ENCODE data around the gene CHL1. TPM values are rescaled to one million over a fixed set of nuclear protein-coding genes. Genes with fewer than 3 reads are reported as not detected.

Gene CHL1
- total RNA-seq, 5 donors from 2014 or later (not counting 1 experiment from before 2014, with no cell fraction given) = 0.06 to 0.46 (median 0.18) TPM; not detected in 2

DNA sequence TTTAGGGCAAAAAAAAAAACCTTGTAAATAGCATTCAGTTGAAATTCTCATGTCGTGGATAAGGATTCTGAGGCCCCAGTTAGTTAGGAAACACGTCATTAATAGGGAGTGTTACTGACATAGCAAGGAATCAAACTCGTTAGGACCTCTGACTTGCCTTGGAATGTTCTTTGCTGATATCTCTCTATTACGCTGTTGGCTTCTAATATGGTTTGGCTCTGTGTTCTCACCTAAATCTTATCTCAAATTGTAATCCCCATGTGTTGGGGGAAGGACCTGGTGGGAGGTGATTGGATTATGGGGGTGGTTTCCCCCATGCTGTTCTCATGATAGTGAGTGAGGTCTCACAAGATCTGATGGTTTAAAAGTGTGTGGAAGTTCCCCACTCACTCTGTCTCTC lies 40.3 kb downstream of the CHL1 start:
- Mint-ChIP-seq H3K9me3 (no peaks in the 10 kb centered on the region), H3K4me3 (no peak overlapping the region), H3K27me3 (peaks cover 0 to 3% of the 10 kb centered on the region in 2 donors), H3K27ac (no peak overlapping the region), H3K36me3 (no peaks in the 10 kb centered on the region), H3K4me1 (no peaks in the 10 kb centered on the region)
- H3K4me1 ChIP-seq (ENCODE audit: control insufficient read depth in 1 of 2, extremely low read depth in 1 of 2, insufficient read depth in 2 of 2, low read length in 2 of 2) = no peaks in the 10 kb centered on the region
- no peak overlapping the region for H3K27ac ChIP-seq (ENCODE audit: low read length)
- no peaks in the 10 kb centered on the region for H3K9me3 ChIP-seq
- DNase-seq (no peak), ATAC-seq (replicated peaks in 1 of 4) (no peak)
- 52% methylated on average over 3 of the region's 4 CpGs for WGBS (ENCODE audit: insufficient coverage)
- ChIA-PET POLR2A (no interaction called here), CTCF (no interaction called here)
- H3K4me3 ChIP-seq (ENCODE audit: control insufficient read depth in 1 of 2, extremely low read depth in 1 of 2, low read length in 1 of 2) = no peak overlapping the region
- no peaks in the 10 kb centered on the region for H3K36me3 ChIP-seq (ENCODE audit: control insufficient read depth in 2 of 2, extremely low read depth in 1 of 2, insufficient read depth in 1 of 2, low read length in 1 of 2)
- no peaks in the 10 kb centered on the region for H3K27me3 ChIP-seq (replicated peaks in 1 of 2; ENCODE audit: control insufficient read depth in 2 of 2, extremely low read depth in 1 of 2, insufficient read depth in 2 of 2, low read length in 1 of 2)

DNA sequence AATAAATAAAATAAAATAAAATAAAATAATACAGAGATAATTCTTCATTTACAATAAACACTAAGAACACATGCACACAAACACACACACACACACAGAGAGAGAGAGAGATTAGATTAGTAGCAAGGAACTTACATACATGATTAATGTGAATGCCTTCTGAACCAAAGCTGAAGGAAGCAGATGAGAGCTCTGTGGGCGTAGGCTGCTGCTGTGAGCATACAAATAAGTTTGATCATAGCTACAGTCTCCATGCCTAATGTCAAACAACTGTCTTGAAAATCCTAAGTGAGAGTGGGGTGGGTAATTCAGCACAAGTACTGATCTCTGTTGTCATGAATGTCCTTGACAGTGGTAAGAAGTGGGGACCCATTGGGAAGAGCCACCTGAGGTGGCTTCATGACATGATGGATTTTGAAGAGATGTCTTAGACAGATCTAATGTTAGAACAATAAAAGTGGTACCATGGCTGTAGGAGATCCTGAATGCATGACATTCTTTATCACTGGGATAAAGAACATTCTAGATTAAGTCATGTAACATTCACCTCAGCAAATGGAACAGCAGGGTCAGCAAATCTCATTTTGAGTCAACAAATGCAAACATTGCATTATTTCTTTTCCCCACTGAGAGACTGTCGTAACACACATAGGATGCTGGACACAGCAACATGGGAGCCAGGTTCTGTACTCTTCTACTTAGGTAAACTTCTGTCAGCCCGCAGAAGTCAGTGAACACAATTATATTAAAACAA lies 46.2 kb downstream of the CHL1 start:
- WGBS (ENCODE audit: insufficient coverage) = 60% methylated on average over 1 of the region's 3 CpGs
- CTCF ChIA-PET = no interaction called here
- H3K4me3 Mint-ChIP-seq = no peak overlapping the region
- Histone ChIP-seq H3K4me1 (ENCODE audit: control insufficient read depth in 1 of 2, extremely low read depth in 1 of 2, insufficient read depth in 2 of 2, low read length in 2 of 2) (no peaks in the 10 kb centered on the region), H3K4me3 (ENCODE audit: control insufficient read depth in 1 of 2, extremely low read depth in 1 of 2, low read length in 1 of 2) (no peak overlapping the region), H3K27ac (ENCODE audit: low read length) (no peak overlapping the region), H3K9me3 (no peaks in the 10 kb centered on the region), H3K36me3 (ENCODE audit: control insufficient read depth in 2 of 2, extremely low read depth in 1 of 2, insufficient read depth in 1 of 2, low read length in 1 of 2) (no peaks in the 10 kb centered on the region), H3K27me3 (replicated peaks in 1 of 2; ENCODE audit: control insufficient read depth in 2 of 2, extremely low read depth in 1 of 2, insufficient read depth in 2 of 2, low read length in 1 of 2) (no peaks in the 10 kb centered on the region)
- no peaks in the 10 kb centered on the region for H3K4me1 Mint-ChIP-seq
- no peak overlapping the region for H3K27ac Mint-ChIP-seq
- peaks cover 0 to 6% (median 3%) of the 10 kb centered on the region in 3 donors for H3K9me3 Mint-ChIP-seq
- no peaks in the 10 kb centered on the region for H3K36me3 Mint-ChIP-seq
- ATAC-seq (replicated peaks in 1 of 4) (no peak), DNase-seq (no peak)
- H3K27me3 Mint-ChIP-seq = peaks cover 0 to 3% of the 10 kb centered on the region in 2 donors
- POLR2A ChIA-PET = no interaction called here

DNA sequence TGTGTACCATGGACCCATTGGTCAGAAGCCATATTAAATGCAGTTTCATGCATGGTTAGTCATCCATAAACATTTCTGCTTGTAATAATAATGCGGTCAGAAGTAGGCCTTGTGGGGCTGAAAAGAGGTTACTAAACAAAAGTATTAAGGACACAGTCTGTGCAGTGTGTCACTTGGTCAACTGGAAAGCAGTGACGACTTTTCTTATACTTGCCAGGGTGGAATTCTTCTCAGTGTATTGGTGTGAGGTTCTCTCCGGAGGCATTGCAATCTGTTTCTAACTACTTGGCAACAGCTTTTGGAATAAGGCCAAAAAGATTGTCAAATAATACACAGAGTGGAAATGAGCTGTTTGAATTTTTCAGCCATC lies 46.8 kb downstream of the CHL1 start:
- ATAC-seq (replicated peaks in 1 of 4) (no peak), DNase-seq (no peak)
- H3K4me1 ChIP-seq (ENCODE audit: control insufficient read depth in 1 of 2, extremely low read depth in 1 of 2, insufficient read depth in 2 of 2, low read length in 2 of 2) = no peaks in the 10 kb centered on the region
- no peaks in the 10 kb centered on the region for H3K36me3 Mint-ChIP-seq
- ChIA-PET CTCF (no interaction called here), POLR2A (no interaction called here)
- 100% methylated on average over 1 of the region's 3 CpGs for WGBS (ENCODE audit: insufficient coverage)
- no peak overlapping the region for H3K27ac Mint-ChIP-seq
- no peaks in the 10 kb centered on the region for H3K27me3 ChIP-seq (replicated peaks in 1 of 2; ENCODE audit: control insufficient read depth in 2 of 2, extremely low read depth in 1 of 2, insufficient read depth in 2 of 2, low read length in 1 of 2)
- H3K9me3 Mint-ChIP-seq = peaks cover 0 to 6% (median 3%) of the 10 kb centered on the region in 3 donors
- no peak overlapping the region for H3K4me3 ChIP-seq (ENCODE audit: control insufficient read depth in 1 of 2, extremely low read depth in 1 of 2, low read length in 1 of 2)
- H3K4me1 Mint-ChIP-seq = no peaks in the 10 kb centered on the region
- H3K36me3 ChIP-seq (ENCODE audit: control insufficient read depth in 2 of 2, extremely low read depth in 1 of 2, insufficient read depth in 1 of 2, low read length in 1 of 2) = no peaks in the 10 kb centered on the region
- no peaks in the 10 kb centered on the region for H3K9me3 ChIP-seq
- peaks cover 0 to 3% of the 10 kb centered on the region in 2 donors for H3K27me3 Mint-ChIP-seq
- no peak overlapping the region for H3K27ac ChIP-seq (ENCODE audit: low read length)
- no peak overlapping the region for H3K4me3 Mint-ChIP-seq

DNA sequence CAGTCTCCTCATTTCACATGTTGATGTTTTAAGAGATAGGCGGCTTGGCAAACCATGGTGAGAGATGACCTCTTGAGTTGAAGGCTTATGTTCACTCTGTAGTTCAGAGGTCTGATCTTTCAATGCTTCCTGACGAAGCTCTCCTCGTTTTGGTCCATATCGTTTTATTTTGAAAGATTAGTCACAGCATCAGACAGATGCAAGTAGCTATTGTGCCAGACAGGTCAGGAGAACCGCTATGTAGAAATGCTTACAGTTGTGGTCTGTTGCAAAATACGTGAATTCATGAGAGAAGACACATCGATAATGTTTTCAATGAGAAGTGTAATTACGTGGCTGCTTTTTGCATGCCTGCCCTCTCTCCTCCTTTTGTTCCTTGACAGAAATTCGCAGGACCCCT lies 47.5 kb downstream of the CHL1 start:
- ATAC-seq (replicated peaks in 1 of 4) (no peak), DNase-seq (no peak)
- H3K9me3 ChIP-seq = no peaks in the 10 kb centered on the region
- H3K27ac ChIP-seq (ENCODE audit: low read length) = no peak overlapping the region
- Mint-ChIP-seq H3K4me3 (no peak overlapping the region), H3K36me3 (no peaks in the 10 kb centered on the region), H3K9me3 (peaks cover 0 to 6% (median 3%) of the 10 kb centered on the region in 3 donors), H3K4me1 (peaks cover 0 to 3% (median 3%) of the 10 kb centered on the region in 3 donors), H3K27ac (no peak overlapping the region), H3K27me3 (peaks cover 0 to 3% of the 10 kb centered on the region in 2 donors)
- H3K4me3 ChIP-seq (ENCODE audit: control insufficient read depth in 1 of 2, extremely low read depth in 1 of 2, low read length in 1 of 2) = no peak overlapping the region
- H3K27me3 ChIP-seq (replicated peaks in 1 of 2; ENCODE audit: control insufficient read depth in 2 of 2, extremely low read depth in 1 of 2, insufficient read depth in 2 of 2, low read length in 1 of 2) = no peaks in the 10 kb centered on the region
- WGBS (ENCODE audit: insufficient coverage) = 67% methylated on average over 5 of the region's 9 CpGs
- H3K4me1 ChIP-seq (ENCODE audit: control insufficient read depth in 1 of 2, extremely low read depth in 1 of 2, insufficient read depth in 2 of 2, low read length in 2 of 2) = no peaks in the 10 kb centered on the region
- CTCF ChIA-PET = no interaction called here
- POLR2A ChIA-PET = no interaction called here
- H3K36me3 ChIP-seq (ENCODE audit: control insufficient read depth in 2 of 2, extremely low read depth in 1 of 2, insufficient read depth in 1 of 2, low read length in 1 of 2) = no peaks in the 10 kb centered on the region

DNA sequence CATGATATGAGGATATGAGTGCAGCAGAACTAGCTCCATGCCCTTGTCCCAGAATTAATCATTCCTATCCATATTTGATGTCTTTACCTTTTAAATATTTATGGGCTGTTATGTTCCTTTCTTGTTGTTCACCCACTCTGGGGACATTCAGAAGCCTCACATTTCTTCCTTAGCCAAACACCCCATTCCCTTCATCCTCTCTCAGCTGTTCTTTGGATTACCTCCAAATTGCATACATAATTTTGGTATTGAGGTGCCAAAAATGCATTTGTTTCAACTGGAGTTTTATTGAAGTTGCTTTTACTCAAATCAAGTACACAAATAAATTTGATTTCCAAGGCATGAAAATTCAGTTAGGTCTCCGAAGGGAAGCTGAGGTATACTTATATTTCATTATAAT lies 51.4 kb downstream of the CHL1 start:
- H3K27me3 Mint-ChIP-seq = no peaks in the 10 kb centered on the region
- POLR2A ChIA-PET = no interaction called here
- no CpG with 5 or more reads among the region's 1 CpG for WGBS (ENCODE audit: insufficient coverage)
- H3K27ac ChIP-seq (ENCODE audit: low read length) = no peak overlapping the region
- DNase-seq (no peak), ATAC-seq (replicated peaks in 1 of 4) (no peak)
- H3K4me1 Mint-ChIP-seq = peaks cover 0 to 5% (median 5%) of the 10 kb centered on the region in 3 donors
- no peaks in the 10 kb centered on the region for H3K27me3 ChIP-seq (replicated peaks in 1 of 2; ENCODE audit: control insufficient read depth in 2 of 2, extremely low read depth in 1 of 2, insufficient read depth in 2 of 2, low read length in 1 of 2)
- H3K36me3 Mint-ChIP-seq = no peaks in the 10 kb centered on the region
- H3K27ac Mint-ChIP-seq = no peak overlapping the region
- H3K4me3 ChIP-seq (ENCODE audit: control insufficient read depth in 1 of 2, extremely low read depth in 1 of 2, low read length in 1 of 2) = no peak overlapping the region
- H3K36me3 ChIP-seq (ENCODE audit: control insufficient read depth in 2 of 2, extremely low read depth in 1 of 2, insufficient read depth in 1 of 2, low read length in 1 of 2) = no peaks in the 10 kb centered on the region
- H3K4me3 Mint-ChIP-seq = no peak overlapping the region
- no peaks in the 10 kb centered on the region for H3K4me1 ChIP-seq (ENCODE audit: control insufficient read depth in 1 of 2, extremely low read depth in 1 of 2, insufficient read depth in 2 of 2, low read length in 2 of 2)
- CTCF ChIA-PET = no interaction called here
- H3K9me3 ChIP-seq = no peaks in the 10 kb centered on the region
- peaks cover 0 to 6% (median 1%) of the 10 kb centered on the region in 3 donors for H3K9me3 Mint-ChIP-seq

DNA sequence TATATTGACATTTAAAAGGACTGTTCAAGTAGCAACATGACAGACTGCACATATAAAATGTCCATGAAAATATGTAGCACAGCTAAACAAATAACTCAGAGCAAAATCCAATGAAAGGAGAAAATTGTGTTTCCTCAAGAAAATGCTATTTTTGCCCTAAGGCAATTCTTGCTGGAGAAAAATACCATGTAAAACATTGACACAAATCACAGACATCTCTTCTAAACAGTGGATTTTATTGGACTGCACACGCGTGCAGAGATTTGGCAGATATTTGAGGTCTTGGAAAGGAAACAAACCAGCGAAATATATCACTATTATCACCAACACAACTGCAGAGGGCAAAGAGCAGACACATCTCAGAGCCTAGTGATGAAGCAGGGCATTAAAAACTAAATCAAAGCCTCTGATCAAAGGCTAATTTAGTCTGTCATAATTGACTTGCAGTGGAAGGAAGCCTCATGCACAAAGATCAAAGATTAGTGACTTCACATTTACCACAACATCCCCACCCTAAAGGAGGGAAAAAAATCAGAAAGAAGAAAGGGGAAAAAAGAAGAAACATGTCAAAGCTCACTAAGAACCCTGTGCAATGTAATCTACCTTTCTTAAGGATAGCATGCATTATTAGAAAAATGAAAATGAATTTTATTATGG lies 52.4 kb downstream of the CHL1 start:
- peaks cover 0 to 5% (median 5%) of the 10 kb centered on the region in 3 donors for H3K4me1 Mint-ChIP-seq
- H3K27me3 Mint-ChIP-seq = no peaks in the 10 kb centered on the region
- no peak overlapping the region for H3K27ac ChIP-seq (ENCODE audit: low read length)
- no peaks in the 10 kb centered on the region for H3K36me3 Mint-ChIP-seq
- ChIA-PET CTCF (no interaction called here), POLR2A (no interaction called here)
- DNase-seq = no peak
- no peaks in the 10 kb centered on the region for H3K36me3 ChIP-seq (ENCODE audit: control insufficient read depth in 2 of 2, extremely low read depth in 1 of 2, insufficient read depth in 1 of 2, low read length in 1 of 2)
- ATAC-seq (replicated peaks in 1 of 4) = no peak
- WGBS (ENCODE audit: insufficient coverage) = no CpG with 5 or more reads among the region's 3 CpGs
- H3K9me3 Mint-ChIP-seq = peaks cover 0 to 1% (median 0%) of the 10 kb centered on the region in 3 donors
- H3K4me3 Mint-ChIP-seq = no peak overlapping the region
- H3K27me3 ChIP-seq (replicated peaks in 1 of 2; ENCODE audit: control insufficient read depth in 2 of 2, extremely low read depth in 1 of 2, insufficient read depth in 2 of 2, low read length in 1 of 2) = no peaks in the 10 kb centered on the region
- H3K4me3 ChIP-seq (ENCODE audit: control insufficient read depth in 1 of 2, extremely low read depth in 1 of 2, low read length in 1 of 2) = no peak overlapping the region
- H3K9me3 ChIP-seq = no peaks in the 10 kb centered on the region
- no peaks in the 10 kb centered on the region for H3K4me1 ChIP-seq (ENCODE audit: control insufficient read depth in 1 of 2, extremely low read depth in 1 of 2, insufficient read depth in 2 of 2, low read length in 2 of 2)
- no peak overlapping the region for H3K27ac Mint-ChIP-seq
